K562 (cell line): Measurements from ENCODE around the gene IL17RC. TPM values are rescaled to one million over a fixed set of nuclear protein-coding genes. Genes with fewer than 3 reads are reported as not detected.

Source experiments
- BRD4 ChIP-seq: fragments of 200-600 bp; sonication (generic); IDR thresholded peaks from 2 replicates; pipeline ENCODE4 v1.6.1; 2017; ENCODE audit warnings: inconsistent platforms
- CHD4 ChIP-seq: fragments of 200-600 bp; sonication (generic); IDR thresholded peaks from 3 replicates; pipeline ENCODE4 v1.6.1; 2012; ENCODE audit warnings: low read depth, mild to moderate bottlenecking, mixed read lengths, low read length, inconsistent platforms; ENCODE audit not compliant: insufficient read depth, insufficient replicate concordance, poor library complexity, severe bottlenecking
- HEY1 ChIP-seq: fragments of 250-450 bp; sonication (Bioruptor Pico); IDR thresholded peaks from 2 replicates; pipeline ENCODE4 v1.5.0; 2020; ENCODE audit warnings: mild to moderate bottlenecking, moderate library complexity, borderline replicate concordance
- JUNB ChIP-seq: fragments of 450-650 bp; formaldehyde crosslinking; conservative IDR thresholded peaks from 2 replicates; pipeline ENCODE4 v1.4.0; 2020; ENCODE audit warnings: mild to moderate bottlenecking
- KAT8 ChIP-seq: fragments of 450-650 bp; IDR thresholded peaks from 2 replicates; pipeline ENCODE4 v1.6.1; 2016; ENCODE audit warnings: low read depth, mild to moderate bottlenecking
- KDM4B ChIP-seq, 2 experiments: fragments of 450-650 bp in 1 of 2; sonication (generic) in 1 of 2; IDR thresholded peaks; 2 replicates each; pipeline ENCODE4 v1.6.1; 2016 to 2017; ENCODE audit warnings: borderline replicate concordance in 2 of 2, antibody characterized with exemption in 1 of 2, low read depth in 1 of 2, mild to moderate bottlenecking in 1 of 2
- POLR2G ChIP-seq: fragments of 200-400 bp; formaldehyde crosslinking; IDR thresholded peaks from 2 replicates; pipeline ENCODE4 v1.6.1; 2017; ENCODE audit warnings: low read depth, mild to moderate bottlenecking, antibody characterized with exemption, low read length, moderate library complexity
- polyA plus RNA-seq, 8 experiments: library from polyadenylated mRNA; depleted of rRNA in 4 of 8; stranded (reverse) in 5 of 8; unstranded in 3 of 8; fragments of >200 nt; fragmentation: Nextera tagmentation in 2 of 8; fragmentation: Illumina TruSeq in 1 of 8; extraction: Ambion mirVana in 2 of 8; extraction: Trizol in 1 of 8; gene quantifications; 2 replicates each; pipeline versions ENCODE4 v1.2.1 to v1.2.3, GENCODE V29; 2011 to 2014; ENCODE audit warnings: inconsistent platforms in 1 of 8, missing spikeins in 1 of 8
- total RNA-seq, 7 experiments: library from RNA; depleted of rRNA in 6 of 7; stranded (reverse); fragments of >200 nt in 6 of 7; fragmentation: Illumina TruSeq in 2 of 7; extraction: Trizol in 2 of 7; gene quantifications; 2 replicates each; pipeline versions ENCODE4 v1.2.1 to v1.2.3, GENCODE V29; 2011 to 2021; ENCODE audit warnings: low replicate concordance in 1 of 7
- TF ChIP-seq, protein P1 (sequence below), 3 experiments: fragments of 200-800 bp in 1 of 3; fragments of 250-450 bp in 1 of 3; fragments of 450-650 bp in 1 of 3; sonication (Bioruptor Pico) in 1 of 3; sonication (Bioruptor generic) in 1 of 3; formaldehyde crosslinking in 1 of 3; IDR thresholded peaks; 2 replicates each; pipeline versions ENCODE4 v1.6.1 to v1.8.0; 2016 to 2022; ENCODE audit warnings: mild to moderate bottlenecking in 2 of 3, missing genetic modification characterization in 2 of 3, missing compliant biosample characterization in 1 of 3, moderate library complexity in 1 of 3
- TF ChIP-seq, protein P2 (sequence below): fragments of 450-650 bp; IDR thresholded peaks from 2 replicates; pipeline ENCODE4 v1.7.0; 2016; ENCODE audit warnings: borderline replicate concordance
- TF ChIP-seq, protein P3 (sequence below): fragments of 250-450 bp; sonication (Bioruptor Pico); IDR thresholded peaks from 2 replicates; pipeline ENCODE4 v1.8.0; 2022; ENCODE audit warnings: moderate library complexity, mild to moderate bottlenecking, inconsistent platforms

The IL17RC gene
- total and polyA plus RNA-seq, 9 of the 15 experiments (the other 6 are each of a cell fraction or from before 2014, with no cell fraction given): 0.15 to 11.4 (median 7.1) TPM; not detected in 1

DNA sequence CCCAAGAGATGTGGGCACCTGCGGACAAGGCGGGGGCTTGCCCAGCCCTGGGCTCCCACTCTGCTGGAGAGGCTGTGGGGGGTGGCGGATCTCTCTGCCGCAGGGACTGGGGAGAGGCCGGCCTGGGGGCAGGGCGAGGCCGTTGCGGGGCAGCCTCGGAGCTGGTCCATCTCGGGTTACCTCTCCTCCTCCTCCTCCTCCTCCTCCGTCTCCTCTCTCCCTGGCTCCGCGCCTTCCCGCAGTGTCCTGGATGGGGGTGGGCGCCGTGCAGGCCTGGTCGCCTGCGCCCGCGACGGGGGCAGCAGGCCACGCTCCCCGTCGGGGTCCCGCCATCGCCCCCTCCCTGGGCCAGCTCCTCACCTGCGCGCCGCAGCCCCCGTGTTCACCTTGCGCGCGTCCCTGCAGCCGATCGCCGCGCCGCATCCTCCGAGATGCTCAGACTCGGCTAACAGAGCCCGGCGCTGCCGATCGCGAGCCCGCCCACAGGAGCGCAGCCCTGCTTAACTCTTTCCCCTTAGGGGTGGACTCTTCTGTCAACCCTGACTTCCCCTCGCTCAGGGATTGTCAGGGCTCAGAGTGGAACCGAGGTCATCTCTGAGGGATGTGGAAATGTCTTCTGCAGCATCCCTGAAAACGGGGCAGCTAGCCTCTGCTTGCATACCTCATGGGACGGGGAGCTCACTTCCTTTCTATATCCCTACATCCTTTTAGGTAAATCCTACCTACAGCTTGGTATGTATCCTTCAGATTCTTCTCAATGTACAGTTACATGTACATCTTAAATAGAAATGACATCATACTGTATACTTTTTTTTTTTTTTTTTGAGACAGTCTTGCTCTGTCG lies 35.3 kb downstream of the IL17RC start, which contains the start of gene PRRT3 (continued):
- TF ChIP-seq, protein P1, sequence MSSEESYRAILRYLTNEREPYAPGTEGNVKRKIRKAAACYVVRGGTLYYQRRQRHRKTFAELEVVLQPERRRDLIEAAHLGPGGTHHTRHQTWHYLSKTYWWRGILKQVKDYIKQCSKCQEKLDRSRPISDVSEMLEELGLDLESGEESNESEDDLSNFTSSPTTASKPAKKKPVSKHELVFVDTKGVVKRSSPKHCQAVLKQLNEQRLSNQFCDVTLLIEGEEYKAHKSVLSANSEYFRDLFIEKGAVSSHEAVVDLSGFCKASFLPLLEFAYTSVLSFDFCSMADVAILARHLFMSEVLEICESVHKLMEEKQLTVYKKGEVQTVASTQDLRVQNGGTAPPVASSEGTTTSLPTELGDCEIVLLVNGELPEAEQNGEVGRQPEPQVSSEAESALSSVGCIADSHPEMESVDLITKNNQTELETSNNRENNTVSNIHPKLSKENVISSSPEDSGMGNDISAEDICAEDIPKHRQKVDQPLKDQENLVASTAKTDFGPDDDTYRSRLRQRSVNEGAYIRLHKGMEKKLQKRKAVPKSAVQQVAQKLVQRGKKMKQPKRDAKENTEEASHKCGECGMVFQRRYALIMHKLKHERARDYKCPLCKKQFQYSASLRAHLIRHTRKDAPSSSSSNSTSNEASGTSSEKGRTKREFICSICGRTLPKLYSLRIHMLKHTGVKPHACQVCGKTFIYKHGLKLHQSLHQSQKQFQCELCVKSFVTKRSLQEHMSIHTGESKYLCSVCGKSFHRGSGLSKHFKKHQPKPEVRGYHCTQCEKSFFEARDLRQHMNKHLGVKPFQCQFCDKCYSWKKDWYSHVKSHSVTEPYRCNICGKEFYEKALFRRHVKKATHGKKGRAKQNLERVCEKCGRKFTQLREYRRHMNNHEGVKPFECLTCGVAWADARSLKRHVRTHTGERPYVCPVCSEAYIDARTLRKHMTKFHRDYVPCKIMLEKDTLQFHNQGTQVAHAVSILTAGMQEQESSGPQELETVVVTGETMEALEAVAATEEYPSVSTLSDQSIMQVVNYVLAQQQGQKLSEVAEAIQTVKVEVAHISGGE (CRISPR knock-in tag; IDR thresholded peaks at IDR 0.05): no peak
- TF ChIP-seq POLR2G (peak; percentile 69; the same call in 1 of the 2 replicates), KDM4B (IDR thresholded peaks at IDR 0.05; ENCODE audit: borderline replicate concordance in 2 of 2, low read depth in 1 of 2) (no peak), BRD4 (peak; percentile 21; the same call in 1 of the 2 replicates), CHD4 (no peak), JUNB (CRISPR knock-in tag) (no peak), HEY1 (CRISPR knock-in tag) (no peak), KAT8 (no peak)
- TF ChIP-seq, protein P2, sequence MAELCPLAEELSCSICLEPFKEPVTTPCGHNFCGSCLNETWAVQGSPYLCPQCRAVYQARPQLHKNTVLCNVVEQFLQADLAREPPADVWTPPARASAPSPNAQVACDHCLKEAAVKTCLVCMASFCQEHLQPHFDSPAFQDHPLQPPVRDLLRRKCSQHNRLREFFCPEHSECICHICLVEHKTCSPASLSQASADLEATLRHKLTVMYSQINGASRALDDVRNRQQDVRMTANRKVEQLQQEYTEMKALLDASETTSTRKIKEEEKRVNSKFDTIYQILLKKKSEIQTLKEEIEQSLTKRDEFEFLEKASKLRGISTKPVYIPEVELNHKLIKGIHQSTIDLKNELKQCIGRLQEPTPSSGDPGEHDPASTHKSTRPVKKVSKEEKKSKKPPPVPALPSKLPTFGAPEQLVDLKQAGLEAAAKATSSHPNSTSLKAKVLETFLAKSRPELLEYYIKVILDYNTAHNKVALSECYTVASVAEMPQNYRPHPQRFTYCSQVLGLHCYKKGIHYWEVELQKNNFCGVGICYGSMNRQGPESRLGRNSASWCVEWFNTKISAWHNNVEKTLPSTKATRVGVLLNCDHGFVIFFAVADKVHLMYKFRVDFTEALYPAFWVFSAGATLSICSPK: no peak
- TF ChIP-seq, protein P3, sequence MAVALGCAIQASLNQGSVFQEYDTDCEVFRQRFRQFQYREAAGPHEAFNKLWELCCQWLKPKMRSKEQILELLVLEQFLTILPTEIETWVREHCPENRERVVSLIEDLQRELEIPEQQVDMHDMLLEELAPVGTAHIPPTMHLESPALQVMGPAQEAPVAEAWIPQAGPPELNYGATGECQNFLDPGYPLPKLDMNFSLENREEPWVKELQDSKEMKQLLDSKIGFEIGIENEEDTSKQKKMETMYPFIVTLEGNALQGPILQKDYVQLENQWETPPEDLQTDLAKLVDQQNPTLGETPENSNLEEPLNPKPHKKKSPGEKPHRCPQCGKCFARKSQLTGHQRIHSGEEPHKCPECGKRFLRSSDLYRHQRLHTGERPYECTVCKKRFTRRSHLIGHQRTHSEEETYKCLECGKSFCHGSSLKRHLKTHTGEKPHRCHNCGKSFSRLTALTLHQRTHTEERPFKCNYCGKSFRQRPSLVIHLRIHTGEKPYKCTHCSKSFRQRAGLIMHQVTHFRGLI (CRISPR knock-in tag): no peak
